Measurements from ENCODE around the gene RABAC1.

DNA sequence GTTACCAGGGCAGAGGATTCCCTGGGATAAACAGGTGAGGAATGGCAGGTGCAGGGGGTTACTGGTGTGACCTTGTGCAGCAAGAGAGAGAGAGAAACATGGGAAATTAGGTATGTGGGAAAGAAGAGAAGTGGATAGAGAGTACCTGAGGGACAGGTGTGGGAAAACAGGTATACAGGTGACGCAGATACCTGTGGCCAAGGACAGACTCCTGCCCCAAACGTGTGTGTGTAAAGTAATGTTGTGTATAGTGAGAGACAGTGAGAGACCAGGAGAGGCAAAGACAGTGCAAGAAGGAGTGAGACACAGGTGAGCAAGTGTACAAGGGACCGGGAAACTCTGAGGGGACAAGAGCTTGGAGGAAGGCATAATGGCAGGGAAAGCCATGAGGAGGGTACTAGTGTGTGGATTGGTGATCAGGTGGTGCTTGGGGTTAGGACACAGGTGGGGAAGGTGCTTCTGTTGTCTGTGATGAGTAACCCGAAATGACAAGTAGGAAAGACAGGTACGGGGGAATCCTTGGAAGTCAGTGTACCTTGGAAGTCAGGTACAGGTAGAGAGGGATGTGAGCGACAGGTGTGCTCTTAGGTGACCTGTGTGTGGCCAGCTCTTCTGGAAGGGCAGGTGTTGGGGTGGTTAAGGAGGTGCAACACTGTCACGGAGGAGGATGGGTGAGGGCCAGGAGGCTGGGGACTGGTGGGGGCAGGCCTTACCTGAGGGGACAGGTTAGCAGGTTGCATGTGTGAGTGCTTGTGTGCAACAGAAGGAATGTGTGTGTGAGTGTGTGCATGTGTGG lies 33.7 kb downstream of the RABAC1 start:
- no peak for TF ChIP-seq GATA2 (IDR thresholded peaks at IDR 0.05; ENCODE audit: low read depth, low read length)
- TF ChIP-seq GATA3 (IDR thresholded peaks at IDR 0.05; ENCODE audit: low read depth, low read length), result no peak

Measured in SH-SY5Y (cell line).